DOHH2 (cell line): ENCODE data around the gene ZBTB43.

Experiments
- H3F3A ChIP-seq: fragments of 200-600 bp; sonication (generic), shearing (Covaris generic); 2 replicates; pipeline ENCODE4 v1.6.0; 2016; ENCODE audit warnings: antibody characterized with exemption, mild to moderate bottlenecking; ENCODE audit not compliant: control insufficient read depth, insufficient read depth
- H3K27ac ChIP-seq: fragments of 200-600 bp; sonication (generic); 2 replicates; pipeline ENCODE4 v1.5.1; 2014; ENCODE audit warnings: low read depth, mild to moderate bottlenecking, low read length, moderate library complexity
- H3K27me3 ChIP-seq: fragments of 200-600 bp; sonication (generic); 2 replicates; pipeline ENCODE4 v1.6.1; 2014; ENCODE audit warnings: mild to moderate bottlenecking, low read length, mixed read lengths; ENCODE audit not compliant: control insufficient read depth
- H3K36me3 ChIP-seq: fragments of 200-600 bp; sonication (generic); 2 replicates; pipeline ENCODE4 v1.6.1; 2014; ENCODE audit warnings: mild to moderate bottlenecking, low read length, moderate library complexity, mixed read lengths; ENCODE audit not compliant: control insufficient read depth
- H3K4me1 ChIP-seq: fragments of 200-600 bp; sonication (generic); 2 replicates; pipeline ENCODE4 v1.6.1; 2014; ENCODE audit warnings: mild to moderate bottlenecking, low read length, mixed read lengths; ENCODE audit not compliant: control insufficient read depth
- H3K4me2 ChIP-seq: fragments of 200-600 bp; sonication (generic); 2 replicates; pipeline ENCODE4 v1.6.0; 2014; ENCODE audit warnings: mild to moderate bottlenecking, low read length, moderate library complexity
- H3K4me3 ChIP-seq: fragments of 200-600 bp; sonication (generic); 2 replicates; pipeline ENCODE4 v1.5.1; 2014; ENCODE audit warnings: mild to moderate bottlenecking, low read length, mixed read lengths
- H3K79me2 ChIP-seq: fragments of 200-600 bp; sonication (generic); 2 replicates; pipeline ENCODE4 v1.6.1; 2014; ENCODE audit warnings: mild to moderate bottlenecking, low read length, mixed read lengths; ENCODE audit not compliant: control insufficient read depth
- H3K9me2 ChIP-seq: fragments of 200-600 bp; sonication (generic); replicated peaks from 2 replicates; pipeline ENCODE4 v1.6.1; 2014; ENCODE audit warnings: mild to moderate bottlenecking, low read length, mixed read lengths; ENCODE audit not compliant: control insufficient read depth
- H3K9me3 ChIP-seq: fragments of 200-600 bp; sonication (generic); 2 replicates; pipeline ENCODE4 v1.6.1; 2014; ENCODE audit warnings: antibody characterized with exemption, low read length, mixed read lengths; ENCODE audit not compliant: control insufficient read depth, insufficient read depth
- H4K20me1 ChIP-seq: fragments of 200-600 bp; sonication (generic); 2 replicates; pipeline ENCODE4 v1.6.0; 2014; ENCODE audit warnings: low read depth, mild to moderate bottlenecking, antibody characterized with exemption, low read length, moderate library complexity; ENCODE audit not compliant: control insufficient read depth, insufficient read depth
- EZH2phosphoT487 ChIP-seq: fragments of 200-600 bp; sonication (generic); IDR thresholded peaks from 2 replicates; pipeline ENCODE4 v1.6.1; 2017; ENCODE audit warnings: borderline replicate concordance, mild to moderate bottlenecking, antibody characterized with exemption, low read length, moderate library complexity, mixed read lengths
- TF ChIP-seq, protein P1 (sequence below): fragments of 200-600 bp; sonication (generic); IDR thresholded peaks from one replicate; pipeline ENCODE4 v1.5.1; 2014; ENCODE audit warnings: antibody characterized with exemption, mild to moderate bottlenecking, low read depth, low read length; ENCODE audit not compliant: poor library complexity, severe bottlenecking

The ZBTB43 gene

DNA sequence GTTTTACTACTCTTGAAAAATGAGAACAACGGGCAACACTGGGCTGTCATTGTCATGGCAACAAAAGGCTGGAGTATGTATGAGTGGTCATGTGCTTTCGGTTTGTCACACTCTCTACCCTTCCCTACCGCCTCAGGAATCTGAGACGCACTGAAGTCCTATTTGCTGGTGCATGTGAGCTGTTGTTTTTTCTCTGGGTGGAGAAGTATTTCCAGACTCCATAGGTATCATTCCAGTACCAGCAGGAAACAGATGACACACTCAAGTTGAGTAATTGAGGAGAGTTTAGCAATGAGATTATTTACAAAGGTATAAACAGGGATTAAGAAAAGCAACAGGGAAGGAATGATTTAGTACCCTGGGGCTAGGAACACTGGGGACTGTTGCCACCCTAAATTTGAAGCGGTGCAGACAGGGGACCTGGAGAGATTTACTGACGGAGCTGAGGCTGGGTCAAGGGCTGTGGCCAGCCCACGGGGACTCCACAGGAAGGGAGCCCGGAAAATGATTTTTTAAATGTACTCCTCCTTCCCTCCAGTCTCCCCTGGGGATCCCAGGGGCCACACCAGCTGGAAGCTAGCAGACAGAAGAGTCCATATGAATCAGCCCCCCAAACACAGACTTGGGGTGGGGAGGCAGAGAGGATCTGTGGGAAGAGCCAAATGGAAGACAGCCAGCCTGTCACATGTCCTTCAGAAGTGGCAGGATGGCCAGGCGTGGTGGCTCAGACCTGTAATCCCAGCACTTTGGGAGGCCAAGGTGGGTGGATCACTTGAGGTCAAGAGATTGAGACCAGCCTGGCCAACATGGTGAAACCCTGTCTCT is 13.2 kb upstream of the ZBTB43 start:
- Histone ChIP-seq H3K4me2 (no peak overlapping the region), H3K27ac (no peak overlapping the region)

DNA sequence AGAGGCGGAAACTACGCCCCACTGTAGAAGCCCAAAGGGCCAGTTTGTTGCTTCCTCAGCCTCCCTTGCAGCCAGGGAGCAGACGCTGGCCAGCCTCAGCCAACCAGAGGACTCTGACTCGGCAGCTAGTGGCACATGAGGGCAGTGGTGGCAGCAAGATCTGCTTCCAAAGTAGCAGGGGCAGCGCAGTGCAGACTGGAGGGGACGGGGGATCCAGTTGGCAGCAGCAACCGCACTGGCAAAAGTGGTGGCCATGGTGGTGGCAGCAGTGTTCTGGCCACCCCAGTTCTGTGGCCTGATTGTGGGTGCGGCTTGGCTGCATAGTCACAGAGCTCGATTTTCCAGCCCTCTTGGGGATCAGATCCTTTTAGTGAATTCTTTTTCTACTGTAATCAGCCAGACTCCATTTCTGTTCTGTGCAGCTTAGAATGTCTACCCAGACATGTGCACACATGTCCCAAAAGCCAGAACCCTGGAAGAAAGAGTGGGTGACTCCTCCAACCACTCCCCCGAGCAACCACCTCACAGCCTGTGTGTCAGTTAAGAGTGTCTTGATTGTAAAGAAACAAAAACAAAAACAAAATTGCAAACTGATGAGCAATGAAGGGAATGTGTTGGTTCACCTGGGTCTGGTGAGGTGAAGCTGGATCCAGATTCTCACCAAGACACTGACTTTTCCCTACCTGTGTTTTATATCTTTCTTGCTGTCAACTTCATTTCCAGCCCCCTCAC is 11.0 kb upstream of the ZBTB43 start:
- Histone ChIP-seq H3K9me2 (no peaks in the 10 kb centered on the region), H3K27ac (no peak overlapping the region), H3K9me3 (no peaks in the 10 kb centered on the region), H3F3A (no peaks in the 10 kb centered on the region), H3K4me2 (no peak overlapping the region), H3K4me1 (peaks cover 7% of the 10 kb centered on the region; the same call in 1 of the 2 replicates), H3K27me3 (peaks cover 35% of the 10 kb centered on the region), H3K4me3 (no peak overlapping the region), H4K20me1 (no peaks in the 10 kb centered on the region), H3K79me2 (no peaks in the 10 kb centered on the region), H3K36me3 (no peaks in the 10 kb centered on the region)
- TF ChIP-seq, protein P1, sequence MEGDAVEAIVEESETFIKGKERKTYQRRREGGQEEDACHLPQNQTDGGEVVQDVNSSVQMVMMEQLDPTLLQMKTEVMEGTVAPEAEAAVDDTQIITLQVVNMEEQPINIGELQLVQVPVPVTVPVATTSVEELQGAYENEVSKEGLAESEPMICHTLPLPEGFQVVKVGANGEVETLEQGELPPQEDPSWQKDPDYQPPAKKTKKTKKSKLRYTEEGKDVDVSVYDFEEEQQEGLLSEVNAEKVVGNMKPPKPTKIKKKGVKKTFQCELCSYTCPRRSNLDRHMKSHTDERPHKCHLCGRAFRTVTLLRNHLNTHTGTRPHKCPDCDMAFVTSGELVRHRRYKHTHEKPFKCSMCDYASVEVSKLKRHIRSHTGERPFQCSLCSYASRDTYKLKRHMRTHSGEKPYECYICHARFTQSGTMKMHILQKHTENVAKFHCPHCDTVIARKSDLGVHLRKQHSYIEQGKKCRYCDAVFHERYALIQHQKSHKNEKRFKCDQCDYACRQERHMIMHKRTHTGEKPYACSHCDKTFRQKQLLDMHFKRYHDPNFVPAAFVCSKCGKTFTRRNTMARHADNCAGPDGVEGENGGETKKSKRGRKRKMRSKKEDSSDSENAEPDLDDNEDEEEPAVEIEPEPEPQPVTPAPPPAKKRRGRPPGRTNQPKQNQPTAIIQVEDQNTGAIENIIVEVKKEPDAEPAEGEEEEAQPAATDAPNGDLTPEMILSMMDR: no peak
- no peak for TF ChIP-seq EZH2phosphoT487

More for the DNA sequence above, 13.2 kb upstream of the ZBTB43 start:
- Histone ChIP-seq H3K9me2 (no peaks in the 10 kb centered on the region), H4K20me1 (no peaks in the 10 kb centered on the region), H3K27me3 (peaks cover 47% of the 10 kb centered on the region), H3K79me2 (no peaks in the 10 kb centered on the region), H3K9me3 (no peaks in the 10 kb centered on the region), H3K36me3 (no peaks in the 10 kb centered on the region), H3K4me1 (peaks cover 2% of the 10 kb centered on the region; the same call in 1 of the 2 replicates), H3F3A (no peaks in the 10 kb centered on the region), H3K4me3 (no peak overlapping the region)
- TF ChIP-seq EZH2phosphoT487: no peak
- TF ChIP-seq, protein P1: no peak

DNA sequence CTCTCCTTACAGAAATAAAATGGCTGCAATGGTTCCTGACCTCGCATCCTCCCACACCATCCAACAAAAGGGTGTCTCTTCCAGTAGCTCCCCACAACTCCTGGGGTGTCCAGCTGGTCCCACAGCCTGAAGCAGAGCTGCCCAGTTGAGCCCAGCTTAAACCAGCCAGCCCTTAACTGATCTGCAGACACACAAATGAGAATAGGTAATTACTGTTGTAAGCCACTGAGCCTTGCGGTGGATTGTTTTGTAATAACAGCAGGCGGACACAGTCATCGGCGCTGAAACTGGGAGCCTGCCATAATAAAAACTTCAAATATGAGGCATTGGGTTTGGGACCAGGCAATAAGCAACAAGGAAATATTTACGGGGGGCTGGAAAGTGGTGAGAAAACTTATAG is 10.4 kb upstream of the ZBTB43 start:
- Histone ChIP-seq H3K36me3 (no peaks in the 10 kb centered on the region), H4K20me1 (no peaks in the 10 kb centered on the region), H3K27ac (no peak overlapping the region), H3K4me2 (no peak overlapping the region), H3K79me2 (no peaks in the 10 kb centered on the region), H3K9me3 (no peaks in the 10 kb centered on the region), H3K9me2 (no peaks in the 10 kb centered on the region), H3K4me3 (no peak overlapping the region), H3K27me3 (peaks cover 34% of the 10 kb centered on the region), H3F3A (no peaks in the 10 kb centered on the region), H3K4me1 (peaks cover 7% of the 10 kb centered on the region; the same call in 1 of the 2 replicates)
- TF ChIP-seq, protein P1: no peak
- TF ChIP-seq EZH2phosphoT487: no peak
